Measurements from ENCODE around the gene SEPTIN2.

Gene SEPTIN2

DNA sequence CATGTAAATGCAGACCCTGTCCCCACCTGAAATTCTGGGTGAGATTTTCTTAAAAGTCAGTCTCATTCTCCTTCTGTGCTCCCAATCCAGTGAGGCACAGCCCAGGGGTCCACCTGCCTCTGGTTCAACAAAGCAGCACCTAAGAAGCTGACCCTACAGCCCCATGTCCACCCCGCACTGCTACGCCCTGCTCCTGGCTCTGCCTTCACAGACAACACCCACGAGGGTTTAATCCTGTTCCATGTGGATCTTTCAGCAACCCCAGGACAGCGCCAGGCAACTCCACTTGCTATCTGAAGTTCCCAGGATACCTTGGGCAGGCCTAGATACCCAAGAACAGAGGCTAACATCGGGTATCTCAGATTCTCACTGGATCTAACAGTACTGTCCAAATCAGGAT, 45.2 kb upstream of the SEPTIN2 start:
- in situ Hi-C loops (cut with MboI; ENCODE audit: low sequenced_read_pairs, unreplicated experiment), result no loop called here
- TF ChIP-seq CTCF (IDR thresholded peaks at IDR 0.05; ENCODE audit: borderline replicate concordance, control extremely low read depth, extremely low read depth, insufficient read depth, missing control alignments), result no peak
- DNase-seq (ENCODE audit: low spot score), result no peak

- peak; percentile 75 for DNase-seq (ENCODE audit: low spot score)
- in situ Hi-C loops (cut with MboI; ENCODE audit: low sequenced_read_pairs, unreplicated experiment), result no loop called here
- no peak for TF ChIP-seq CTCF (IDR thresholded peaks at IDR 0.05; ENCODE audit: borderline replicate concordance, control extremely low read depth, extremely low read depth, insufficient read depth, missing control alignments)
Observed at GRCh38 chr2:241271706-241272302, 43.9 kb upstream of the SEPTIN2 start.

GRCh38 chr2:241272303-241273209, 43.2 kb upstream of the SEPTIN2 start:
- no peak for TF ChIP-seq CTCF (IDR thresholded peaks at IDR 0.05; ENCODE audit: borderline replicate concordance, control extremely low read depth, extremely low read depth, insufficient read depth, missing control alignments)
- in situ Hi-C loops (cut with MboI; ENCODE audit: low sequenced_read_pairs, unreplicated experiment), result no loop called here
- peak; percentile 86 for DNase-seq (ENCODE audit: low spot score)

- DNase-seq (ENCODE audit: low spot score), result no peak
- TF ChIP-seq CTCF (IDR thresholded peaks at IDR 0.05; ENCODE audit: borderline replicate concordance, control extremely low read depth, extremely low read depth, insufficient read depth, missing control alignments), result no peak
- in situ Hi-C loops (cut with MboI; ENCODE audit: low sequenced_read_pairs, unreplicated experiment), result no loop called here
Observed at GRCh38 chr2:241273210-241274020, 42.3 kb upstream of the SEPTIN2 start.

DNA sequence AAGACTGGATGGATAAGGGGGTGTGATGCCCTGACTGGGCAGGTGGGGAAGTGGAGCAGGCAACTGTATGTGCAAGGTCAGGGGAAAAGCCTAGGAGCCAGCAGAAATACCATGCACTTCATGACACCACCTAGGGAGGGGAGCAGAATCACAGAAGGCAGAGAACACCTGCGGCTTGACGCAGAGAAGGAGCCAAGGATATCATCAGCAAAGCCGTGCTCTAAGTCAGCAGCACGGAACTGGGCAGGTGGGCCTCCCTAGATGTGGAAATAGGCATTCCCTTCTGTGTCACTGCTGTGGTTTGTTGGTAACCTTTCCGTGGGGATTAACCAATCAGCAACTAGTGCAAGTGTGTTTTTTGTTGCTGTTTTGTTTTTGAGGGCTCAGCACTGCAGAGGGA, 41.6 kb upstream of the SEPTIN2 start:
- TF ChIP-seq CTCF (IDR thresholded peaks at IDR 0.05; ENCODE audit: borderline replicate concordance, control extremely low read depth, extremely low read depth, insufficient read depth, missing control alignments), result no peak
- no peak for DNase-seq (ENCODE audit: low spot score)
- in situ Hi-C loops (cut with MboI; ENCODE audit: low sequenced_read_pairs, unreplicated experiment), result no loop called here

GRCh38 chr2:241275504-241275903, 40.2 kb upstream of the SEPTIN2 start:
- no peak for DNase-seq (ENCODE audit: low spot score)
- in situ Hi-C loops (cut with MboI; ENCODE audit: low sequenced_read_pairs, unreplicated experiment), result no loop called here

More at GRCh38 chr2:241275504-241275903, 40.2 kb upstream of the SEPTIN2 start:
- TF ChIP-seq CTCF (IDR thresholded peaks at IDR 0.05; ENCODE audit: borderline replicate concordance, control extremely low read depth, extremely low read depth, insufficient read depth, missing control alignments), result no peak

Data from GM13976 (cell line).